HAP-1 (cell line): ENCODE data around the gene SLC6A18.

Source experiments
- DNase-seq, 2 experiments: peaks; one replicate each; pipeline ENCODE4 v3.0.0-alpha.2; 2016 to 2020; ENCODE audit warnings: low spot score in 2 of 2
- H3K27me3 ChIP-seq: fragments of 250-450 bp; sonication (Bioruptor Pico); 2 replicates; pipeline ENCODE4 v1.5.1; 2020; ENCODE audit warnings: low read depth, mild to moderate bottlenecking, moderate library complexity
- H3K36me3 ChIP-seq: fragments of 250-450 bp; sonication (Bioruptor Pico); replicated peaks from 2 replicates; pipeline ENCODE4 v1.5.1; 2020; ENCODE audit warnings: mild to moderate bottlenecking
- H3K4me1 ChIP-seq: fragments of 250-450 bp; sonication (Bioruptor Pico); 2 replicates; pipeline ENCODE4 v1.5.1; 2020; ENCODE audit warnings: mild to moderate bottlenecking
- H3K4me3 ChIP-seq: fragments of 250-450 bp; sonication (Bioruptor Pico); 2 replicates; pipeline ENCODE4 v1.5.1; 2020; ENCODE audit warnings: mild to moderate bottlenecking, moderate library complexity
- H3K9me3 ChIP-seq: fragments of 250-450 bp; sonication (Bioruptor Pico); 2 replicates; pipeline ENCODE4 v1.5.1; 2020; ENCODE audit warnings: mild to moderate bottlenecking, moderate library complexity
- in situ Hi-C: fragments of 300-500 bp; cut with MboI; formaldehyde crosslinking; loops from 3 replicates; pipeline ENCODE4 v1.14.3; 2020; ENCODE audit warnings: low sequenced_read_pairs, inconsistent platforms, mixed read lengths

SLC6A18 gene

GRCh38 chr5:1245905-1246576 lies 20.9 kb downstream of the SLC6A18 start:
- H3K9me3 ChIP-seq: no peaks in the 10 kb centered on the region
- no peak for DNase-seq
- in situ Hi-C loops: no loop called here

GRCh38 chr5:1246711-1247431 lies 21.7 kb downstream of the SLC6A18 start:
- Histone ChIP-seq H3K4me1 (no peaks in the 10 kb centered on the region), H3K9me3 (no peaks in the 10 kb centered on the region), H3K27me3 (peaks cover 10% of the 10 kb centered on the region), H3K36me3 (no peaks in the 10 kb centered on the region), H3K4me3 (no peak overlapping the region)
- peak in 1 of 2 experiments; percentile 70 for DNase-seq
- in situ Hi-C loops: no loop called here

More at GRCh38 chr5:1245905-1246576, 20.9 kb downstream of the SLC6A18 start:
- no peak overlapping the region for H3K4me3 ChIP-seq
- H3K27me3 ChIP-seq: peaks cover 11% of the 10 kb centered on the region
- H3K4me1 ChIP-seq: no peaks in the 10 kb centered on the region
- H3K36me3 ChIP-seq: no peaks in the 10 kb centered on the region

- Histone ChIP-seq H3K4me3 (no peak overlapping the region), H3K36me3 (no peaks in the 10 kb centered on the region), H3K27me3 (peaks cover 9% of the 10 kb centered on the region), H3K9me3 (no peaks in the 10 kb centered on the region), H3K4me1 (no peaks in the 10 kb centered on the region)
- in situ Hi-C loops: no loop called here
- DNase-seq: no peak
Observed at GRCh38 chr5:1247811-1248210, 22.6 kb downstream of the SLC6A18 start.

- H3K36me3 ChIP-seq: no peaks in the 10 kb centered on the region
- in situ Hi-C loops: no loop called here
Observed at GRCh38 chr5:1249366-1250280, 24.4 kb downstream of the SLC6A18 start.

GRCh38 chr5:1251678-1252580 lies 26.7 kb downstream of the SLC6A18 start:
- no peak overlapping the region for H3K4me3 ChIP-seq
- no peaks in the 10 kb centered on the region for H3K9me3 ChIP-seq
- in situ Hi-C loops: no loop called here
- DNase-seq: no peak
- no peaks in the 10 kb centered on the region; the same call in 1 of the 2 replicates for H3K27me3 ChIP-seq
- no peaks in the 10 kb centered on the region for H3K4me1 ChIP-seq
- no peaks in the 10 kb centered on the region for H3K36me3 ChIP-seq

More at GRCh38 chr5:1249366-1250280, 24.4 kb downstream of the SLC6A18 start:
- no peaks in the 10 kb centered on the region for H3K4me1 ChIP-seq
- no peak for DNase-seq
- no peaks in the 10 kb centered on the region for H3K9me3 ChIP-seq
- no peak overlapping the region for H3K4me3 ChIP-seq
- peaks cover 3% of the 10 kb centered on the region for H3K27me3 ChIP-seq

- in situ Hi-C loops: no loop called here
- DNase-seq: no peak
- Histone ChIP-seq H3K4me3 (no peak overlapping the region), H3K36me3 (no peaks in the 10 kb centered on the region), H3K9me3 (no peaks in the 10 kb centered on the region), H3K4me1 (no peaks in the 10 kb centered on the region), H3K27me3 (no peaks in the 10 kb centered on the region; the same call in 1 of the 2 replicates)
Observed at GRCh38 chr5:1252681-1253080, 27.5 kb downstream of the SLC6A18 start.

GRCh38 chr5:1253456-1254105 lies 28.4 kb downstream of the SLC6A18 start:
- DNase-seq: no peak
- Histone ChIP-seq H3K27me3 (no peaks in the 10 kb centered on the region; the same call in 1 of the 2 replicates), H3K4me3 (no peak overlapping the region), H3K4me1 (no peaks in the 10 kb centered on the region), H3K9me3 (no peaks in the 10 kb centered on the region), H3K36me3 (no peaks in the 10 kb centered on the region)
- in situ Hi-C loops: no loop called here

- Histone ChIP-seq H3K36me3 (no peaks in the 10 kb centered on the region), H3K9me3 (no peaks in the 10 kb centered on the region), H3K27me3 (no peaks in the 10 kb centered on the region; the same call in 1 of the 2 replicates), H3K4me1 (no peaks in the 10 kb centered on the region), H3K4me3 (no peak overlapping the region)
- no peak for DNase-seq
- in situ Hi-C loops: no loop called here
Observed at GRCh38 chr5:1254196-1254595, 29.0 kb downstream of the SLC6A18 start.

GRCh38 chr5:1255081-1255561 lies 29.9 kb downstream of the SLC6A18 start:
- Histone ChIP-seq H3K27me3 (no peaks in the 10 kb centered on the region; the same call in 1 of the 2 replicates), H3K9me3 (no peaks in the 10 kb centered on the region), H3K36me3 (no peaks in the 10 kb centered on the region), H3K4me1 (no peaks in the 10 kb centered on the region), H3K4me3 (no peak overlapping the region)
- no peak for DNase-seq
- in situ Hi-C loops: no loop called here

GRCh38 chr5:1256776-1257175 lies 31.6 kb downstream of the SLC6A18 start:
- Histone ChIP-seq H3K27me3 (no peaks in the 10 kb centered on the region), H3K4me3 (no peak overlapping the region), H3K9me3 (no peaks in the 10 kb centered on the region), H3K4me1 (no peaks in the 10 kb centered on the region), H3K36me3 (no peaks in the 10 kb centered on the region; the same call in 1 of the 2 replicates)
- DNase-seq: no peak
- in situ Hi-C loops: no loop called here

GRCh38 chr5:1257363-1257762 lies 32.2 kb downstream of the SLC6A18 start:
- DNase-seq: no peak
- no peaks in the 10 kb centered on the region for H3K4me1 ChIP-seq
- in situ Hi-C loops: no loop called here
- H3K27me3 ChIP-seq: no peaks in the 10 kb centered on the region
- no peaks in the 10 kb centered on the region; the same call in 1 of the 2 replicates for H3K36me3 ChIP-seq
- H3K4me3 ChIP-seq: no peak overlapping the region
- no peaks in the 10 kb centered on the region for H3K9me3 ChIP-seq

GRCh38 chr5:1257841-1258240 lies 32.7 kb downstream of the SLC6A18 start:
- in situ Hi-C loops: no loop called here
- DNase-seq: no peak
- Histone ChIP-seq H3K36me3 (no peaks in the 10 kb centered on the region; the same call in 1 of the 2 replicates), H3K27me3 (no peaks in the 10 kb centered on the region), H3K4me3 (no peak overlapping the region), H3K9me3 (no peaks in the 10 kb centered on the region), H3K4me1 (no peaks in the 10 kb centered on the region)
